PC-3 (cell line): Measurements from ENCODE around the gene AGRN. TPM values are rescaled to one million over a fixed set of nuclear protein-coding genes. Genes with fewer than 3 reads are reported as not detected.

Experiments
- ATAC-seq: fragments of 200-7000 bp; cut with Tn5 transposase; 2 replicates; pipeline ENCODE4 v1.9.1; 2020; ENCODE audit warnings: mild to moderate bottlenecking, moderate library complexity
- BruUV-seq: library from RNA; stranded (reverse); fragments of 400-500 nt; replicated peaks from 2 replicates; lab custom pipeline; 2021; lab: Mats Ljungman, UMichigan
- CTCF ChIA-PET: fragments of 300-600 bp; sonication (Branson Sonifier 250); formaldehyde crosslinking; loops from one replicate; lab custom pipeline; 2022; ENCODE audit warnings: antibody characterized with exemption; lab: Charles Lee
- POLR2A ChIA-PET: fragments of 300-600 bp; sonication (Branson Sonifier 250); formaldehyde crosslinking; loops from one replicate; lab custom pipeline; 2022; ENCODE audit warnings: antibody characterized with exemption; ENCODE audit not compliant: unreplicated experiment; lab: Charles Lee
- DNase-seq: peaks from one replicate; pipeline ENCODE4 v3.0.0-alpha.2; 2015
- H2AFZ ChIP-seq: fragments of 300-600 bp; sonication (generic); 2 replicates; pipeline ENCODE4 v1.6.0; 2016; ENCODE audit warnings: antibody characterized with exemption, low read length
- H3F3A ChIP-seq: fragments of 300-600 bp; sonication (generic); one replicate; pipeline ENCODE4 v1.6.0; 2017; ENCODE audit warnings: antibody characterized with exemption, low read length, control low read depth, mild to moderate bottlenecking; ENCODE audit not compliant: unreplicated experiment
- H3K27ac ChIP-seq: fragments of 300-600 bp; sonication (generic); 2 replicates; pipeline ENCODE4 v1.5.1; 2016; ENCODE audit warnings: mild to moderate bottlenecking, low read length
- H3K27me3 ChIP-seq: fragments of 300-600 bp; sonication (generic); 2 replicates; pipeline ENCODE4 v1.6.1; 2016; ENCODE audit warnings: low read length, mixed read lengths
- H3K36me3 ChIP-seq: fragments of 300-600 bp; sonication (generic); 2 replicates; pipeline ENCODE4 v1.6.1; 2016; ENCODE audit warnings: low read depth, mixed run types, low read length, mixed read lengths
- H3K4me1 ChIP-seq: fragments of 300-600 bp; sonication (generic); 2 replicates; pipeline ENCODE4 v1.5.1; 2016; ENCODE audit warnings: low read length; ENCODE audit not compliant: insufficient read depth
- H3K4me2 ChIP-seq: fragments of 300-600 bp; sonication (generic); 2 replicates; pipeline ENCODE4 v1.6.0; 2016; ENCODE audit warnings: low read length
- H3K4me3 ChIP-seq: fragments of 300-600 bp; sonication (generic); 2 replicates; pipeline ENCODE4 v1.5.1; 2016; ENCODE audit warnings: mild to moderate bottlenecking, low read length, mixed read lengths
- H3K79me2 ChIP-seq: fragments of 300-600 bp; sonication (generic); 2 replicates; pipeline ENCODE4 v1.6.1; 2017; ENCODE audit warnings: low read length, mixed read lengths
- H3K9ac ChIP-seq: fragments of 300-600 bp; sonication (generic); 2 replicates; pipeline ENCODE4 v1.6.0; 2016; ENCODE audit warnings: mild to moderate bottlenecking, low read length
- H3K9me2 ChIP-seq: fragments of 300-600 bp; sonication (generic); replicated peaks from 2 replicates; pipeline ENCODE4 v1.6.1; 2016; ENCODE audit warnings: mixed run types, low read length, mixed read lengths
- H3K9me3 ChIP-seq: fragments of 300-600 bp; sonication (generic); 2 replicates; pipeline ENCODE4 v1.6.1; 2016; ENCODE audit warnings: low read length, mixed read lengths
- H4K20me1 ChIP-seq: fragments of 300-600 bp; sonication (generic); 2 replicates; pipeline ENCODE4 v1.6.1; 2016; ENCODE audit warnings: low read length, mixed read lengths
- EZH2 ChIP-seq: fragments of 300-600 bp; sonication (generic); IDR thresholded peaks from one replicate; pipeline ENCODE4 v1.6.1; 2017; ENCODE audit warnings: antibody characterized with exemption, mild to moderate bottlenecking, low read length; ENCODE audit not compliant: unreplicated experiment
- EZH2phosphoT487 ChIP-seq: fragments of 300-600 bp; sonication (generic); IDR thresholded peaks from 2 replicates; pipeline ENCODE4 v1.6.1; 2018; ENCODE audit warnings: mild to moderate bottlenecking, antibody characterized with exemption, low read length, borderline replicate concordance
- intact Hi-C: fragments of 100-400 bp; cut with micrococcal nuclease; formaldehyde crosslinking; loops from 2 replicates; pipeline ENCODE4 v1.9.0; 2023
- total RNA-seq: library from RNA; depleted of rRNA; stranded (reverse); fragments of >200 nt; gene quantifications from 2 replicates; pipeline ENCODE4 v1.2.3, GENCODE V29; 2014
- TF ChIP-seq, protein P1 (sequence below): fragments of 300-600 bp; sonication (generic); conservative IDR thresholded peaks from 2 replicates; pipeline ENCODE4 v1.5.1; 2017; ENCODE audit warnings: antibody characterized with exemption, low read depth, mild to moderate bottlenecking, low read length

AGRN gene
- total RNA-seq, 1 experiment from 2014 or later = 273 TPM

DNA sequence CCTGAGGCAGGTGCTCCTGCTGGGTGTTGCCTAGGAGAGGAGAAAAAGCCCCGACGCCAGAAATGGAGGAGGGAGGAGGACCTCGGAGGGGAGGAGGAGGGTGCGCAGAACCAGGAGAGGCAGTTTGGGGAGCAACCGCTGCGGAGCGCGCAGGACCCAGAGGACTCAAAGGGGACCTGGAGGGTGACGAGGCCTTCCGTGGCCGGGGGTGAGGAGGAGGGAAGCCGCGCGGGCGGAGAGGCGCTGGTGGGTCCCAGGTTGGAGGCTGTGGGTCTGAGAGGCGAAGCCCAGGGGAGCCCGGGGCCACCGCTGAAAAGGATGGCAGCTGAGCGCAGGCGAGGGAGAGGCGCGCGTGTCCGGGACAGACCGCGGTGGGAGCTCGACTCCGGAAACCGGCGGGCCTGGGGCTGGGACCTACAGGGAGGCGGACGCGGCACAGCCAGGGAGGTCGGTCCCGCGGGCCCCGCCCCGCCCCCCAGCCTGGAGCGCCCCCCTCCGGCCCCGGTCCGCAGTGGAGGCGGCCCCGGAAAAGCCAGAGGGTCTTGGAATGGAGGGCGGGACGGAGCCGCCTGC, 39.1 kb downstream of the AGRN start:
- Histone ChIP-seq H3K9me3 (no peaks in the 10 kb centered on the region), H2AFZ (peak overlapping the region; percentile 70), H3K79me2 (peaks cover 3% of the 10 kb centered on the region; the same call in 1 of the 2 replicates), H3K27ac (no peak overlapping the region), H3F3A (no peaks in the 10 kb centered on the region), H3K9me2 (no peaks in the 10 kb centered on the region), H3K4me1 (peaks cover 46% of the 10 kb centered on the region), H3K4me2 (peak overlapping the region; percentile 96), H3K36me3 (peaks cover 18% of the 10 kb centered on the region), H3K27me3 (no peaks in the 10 kb centered on the region), H4K20me1 (peaks cover 5% of the 10 kb centered on the region; the same call in 1 of the 2 replicates), H3K9ac (peak overlapping the region; percentile 67; the same call in 1 of the 2 replicates), H3K4me3 (peak overlapping the region; percentile 85)
- ATAC-seq (peak; percentile 26), DNase-seq (peak; percentile 48)
- intact Hi-C loops = no loop called here
- no peak for TF ChIP-seq EZH2
- TF ChIP-seq, protein P1, sequence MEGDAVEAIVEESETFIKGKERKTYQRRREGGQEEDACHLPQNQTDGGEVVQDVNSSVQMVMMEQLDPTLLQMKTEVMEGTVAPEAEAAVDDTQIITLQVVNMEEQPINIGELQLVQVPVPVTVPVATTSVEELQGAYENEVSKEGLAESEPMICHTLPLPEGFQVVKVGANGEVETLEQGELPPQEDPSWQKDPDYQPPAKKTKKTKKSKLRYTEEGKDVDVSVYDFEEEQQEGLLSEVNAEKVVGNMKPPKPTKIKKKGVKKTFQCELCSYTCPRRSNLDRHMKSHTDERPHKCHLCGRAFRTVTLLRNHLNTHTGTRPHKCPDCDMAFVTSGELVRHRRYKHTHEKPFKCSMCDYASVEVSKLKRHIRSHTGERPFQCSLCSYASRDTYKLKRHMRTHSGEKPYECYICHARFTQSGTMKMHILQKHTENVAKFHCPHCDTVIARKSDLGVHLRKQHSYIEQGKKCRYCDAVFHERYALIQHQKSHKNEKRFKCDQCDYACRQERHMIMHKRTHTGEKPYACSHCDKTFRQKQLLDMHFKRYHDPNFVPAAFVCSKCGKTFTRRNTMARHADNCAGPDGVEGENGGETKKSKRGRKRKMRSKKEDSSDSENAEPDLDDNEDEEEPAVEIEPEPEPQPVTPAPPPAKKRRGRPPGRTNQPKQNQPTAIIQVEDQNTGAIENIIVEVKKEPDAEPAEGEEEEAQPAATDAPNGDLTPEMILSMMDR = peak; percentile 65
- ChIA-PET POLR2A (interaction anchor here (0.9 kb wide), 1 partner anchor 37 kb away, joined by 7 read pairs; no protein-coding TSS in a partner anchor), CTCF (interaction anchor here (0.9 to 1.0 kb wide), 2 partner anchors 9 to 45 kb away, joined by 3 read pairs; no protein-coding TSS in a partner anchor)
- BruUV-seq = no TSS peak

DNA sequence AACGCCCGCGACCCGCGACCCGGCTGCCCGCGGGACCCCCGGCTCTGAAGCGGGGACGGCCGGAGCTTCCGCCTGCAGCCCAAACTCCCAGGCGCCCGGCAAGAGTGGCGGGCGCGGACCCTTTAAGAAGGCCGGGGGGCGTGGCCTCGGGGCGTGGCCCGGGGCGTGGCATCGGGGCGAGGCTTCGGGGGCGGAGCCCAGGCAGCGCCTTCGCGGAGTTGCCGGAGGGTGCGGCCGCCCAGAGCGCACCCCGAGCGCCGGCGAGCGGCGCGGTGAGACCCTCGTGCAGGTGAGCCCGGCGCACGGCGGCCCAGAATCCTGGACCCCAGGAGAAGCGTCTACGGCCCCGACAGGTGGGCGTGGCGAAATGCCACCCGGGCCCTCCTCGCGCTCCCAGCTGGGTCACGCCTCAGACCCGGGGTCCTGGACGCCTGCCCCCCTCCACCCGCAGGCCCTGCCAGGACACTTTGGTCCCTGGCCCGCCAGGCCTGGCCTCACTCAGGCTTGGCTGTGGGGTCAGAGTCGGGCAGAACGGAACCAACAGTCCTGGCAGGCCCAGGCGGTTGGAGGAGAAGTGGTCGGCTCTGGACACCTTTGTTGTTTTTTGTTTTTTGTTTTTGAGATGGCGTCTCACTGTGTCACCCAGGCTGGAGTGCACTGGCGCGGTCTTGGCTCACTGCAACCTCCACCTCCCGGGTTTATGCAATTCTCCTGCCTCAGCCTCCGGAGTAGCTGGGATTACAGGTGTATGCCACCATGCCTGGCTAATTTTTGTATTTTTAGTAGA, 39.8 kb downstream of the AGRN start:
- POLR2A ChIA-PET = interaction anchor here (0.7 to 0.9 kb wide), 2 partner anchors 38 to 348 kb away, joined by 4 to 7 read pairs; no protein-coding TSS in a partner anchor
- BruUV-seq = TSS peak; percentile 29
- no peak overlapping the region for H3K27ac ChIP-seq

More for the DNA sequence above, 39.8 kb downstream of the AGRN start:
- H2AFZ ChIP-seq = peak overlapping the region; percentile 70
- H3K27me3 ChIP-seq = no peaks in the 10 kb centered on the region
- TF ChIP-seq EZH2phosphoT487 (no peak), EZH2 (no peak)
- TF ChIP-seq, protein P1 = no peak
- no peaks in the 10 kb centered on the region for H4K20me1 ChIP-seq
- CTCF ChIA-PET = no interaction called here
- H3K79me2 ChIP-seq = peaks cover 3% of the 10 kb centered on the region; the same call in 1 of the 2 replicates
- H3K9me2 ChIP-seq = no peaks in the 10 kb centered on the region
- H3K36me3 ChIP-seq = peaks cover 12% of the 10 kb centered on the region
- no peaks in the 10 kb centered on the region for H3K9me3 ChIP-seq
- H3F3A ChIP-seq = no peaks in the 10 kb centered on the region
- peak overlapping the region; percentile 96 for H3K4me2 ChIP-seq
- peak overlapping the region; percentile 67 for H3K9ac ChIP-seq
- peak; percentile 55 for ATAC-seq
- DNase-seq = peak; percentile 97
- peaks cover 52% of the 10 kb centered on the region for H3K4me1 ChIP-seq
- intact Hi-C loops = loop anchor here (10.0 kb wide), 1 partner anchor 555 kb away; the partner anchor contains the start of gene MIB2
- peak overlapping the region; percentile 85 for H3K4me3 ChIP-seq
